HG03045 (cell line): Measurements from ENCODE around the gene CKLF.
"Not testable (repeated sequence)": the region's sequence is repeated elsewhere in the genome, so short reads cannot be mapped to it uniquely, and the experiment has no call there.

ENCODE experiments used
- ATAC-seq: cut with Tn5 transposase; IDR thresholded peaks from one replicate; pipeline ENCODE4 v1.9.1; 2021; ENCODE audit warnings: mild to moderate bottlenecking, moderate library complexity; ENCODE audit not compliant: unreplicated experiment

The CKLF gene

DNA sequence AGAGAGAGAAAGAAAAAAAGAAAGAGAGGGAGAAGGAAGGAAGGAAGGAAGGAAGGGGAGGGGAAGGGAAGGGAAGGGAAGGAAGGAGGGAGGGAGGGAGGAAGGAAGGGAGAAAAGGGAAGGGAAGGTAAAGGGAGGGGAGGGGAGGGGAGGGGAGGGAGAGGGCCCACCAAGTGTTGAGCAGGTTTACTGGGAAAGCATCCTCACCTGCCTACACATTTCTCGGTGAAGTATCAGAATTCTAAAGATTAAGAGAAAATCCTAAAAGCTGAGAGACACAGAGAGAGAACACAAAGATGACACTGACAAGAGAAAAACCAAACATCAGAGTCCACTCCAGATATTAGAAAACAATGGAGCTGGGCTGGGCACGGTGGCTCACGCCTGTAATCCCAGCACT lies 39.9 kb downstream of the CKLF start:
- no peak for ATAC-seq

DNA sequence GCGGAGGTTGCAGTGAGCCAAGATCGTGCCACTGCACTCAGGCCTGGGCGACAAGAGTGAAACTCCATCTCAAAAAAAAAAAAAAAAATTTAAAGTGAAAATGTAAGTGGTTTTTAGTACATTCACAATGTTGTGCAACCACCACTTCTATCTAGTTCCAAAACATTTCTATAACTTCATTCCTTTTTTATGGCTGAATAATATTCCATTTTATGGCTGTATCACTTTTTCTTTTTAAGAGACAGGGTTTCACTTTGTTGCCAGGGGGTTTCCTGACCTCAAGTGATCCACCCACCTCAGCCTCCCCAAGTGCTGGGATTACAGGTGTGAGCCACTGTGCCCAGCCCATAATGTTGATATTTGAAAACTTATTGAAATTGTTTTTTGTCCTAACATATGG lies 40.4 kb downstream of the CKLF start:
- no peak for ATAC-seq

DNA sequence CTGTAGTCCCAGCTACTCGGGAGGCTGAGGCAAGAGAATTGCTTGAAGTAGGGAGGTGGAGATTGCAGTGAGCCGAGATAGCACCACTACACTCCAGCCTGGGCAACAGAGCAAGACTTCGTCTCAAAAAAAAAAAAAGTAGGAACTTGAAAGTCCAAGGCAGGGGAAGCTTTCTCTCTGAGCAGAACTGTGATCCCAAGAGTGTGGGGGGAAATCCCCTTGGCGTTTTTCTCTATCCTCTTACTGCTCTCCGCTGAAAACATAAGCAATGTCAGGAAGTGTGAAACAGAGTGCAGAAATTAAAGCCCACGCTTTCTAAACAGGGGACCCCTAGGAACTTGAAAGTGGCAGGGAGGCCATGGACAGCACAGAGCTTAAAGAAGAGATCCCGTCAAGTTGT lies 42.4 kb downstream of the CKLF start:
- ATAC-seq = no peak

DNA sequence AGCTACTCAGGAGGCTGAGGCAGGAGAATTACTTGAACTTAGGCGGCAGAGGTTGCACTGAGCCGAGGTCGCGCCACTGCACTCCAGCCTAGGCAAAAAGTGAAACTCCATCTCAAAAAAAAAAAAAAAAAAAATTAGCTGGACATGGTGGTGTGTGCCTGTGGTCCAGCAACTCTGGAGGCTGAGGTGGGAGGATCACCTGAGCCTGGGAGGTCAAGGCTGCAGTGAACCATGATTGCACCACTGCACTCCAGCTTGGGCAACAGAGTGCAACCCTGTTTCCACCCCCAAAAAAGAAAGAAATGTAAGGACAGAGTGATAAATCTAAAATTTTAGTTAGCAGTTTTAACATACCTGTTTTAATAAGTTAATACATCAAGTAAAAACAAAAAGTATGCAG lies 44.2 kb downstream of the CKLF start:
- not testable (repeated sequence) for ATAC-seq

DNA sequence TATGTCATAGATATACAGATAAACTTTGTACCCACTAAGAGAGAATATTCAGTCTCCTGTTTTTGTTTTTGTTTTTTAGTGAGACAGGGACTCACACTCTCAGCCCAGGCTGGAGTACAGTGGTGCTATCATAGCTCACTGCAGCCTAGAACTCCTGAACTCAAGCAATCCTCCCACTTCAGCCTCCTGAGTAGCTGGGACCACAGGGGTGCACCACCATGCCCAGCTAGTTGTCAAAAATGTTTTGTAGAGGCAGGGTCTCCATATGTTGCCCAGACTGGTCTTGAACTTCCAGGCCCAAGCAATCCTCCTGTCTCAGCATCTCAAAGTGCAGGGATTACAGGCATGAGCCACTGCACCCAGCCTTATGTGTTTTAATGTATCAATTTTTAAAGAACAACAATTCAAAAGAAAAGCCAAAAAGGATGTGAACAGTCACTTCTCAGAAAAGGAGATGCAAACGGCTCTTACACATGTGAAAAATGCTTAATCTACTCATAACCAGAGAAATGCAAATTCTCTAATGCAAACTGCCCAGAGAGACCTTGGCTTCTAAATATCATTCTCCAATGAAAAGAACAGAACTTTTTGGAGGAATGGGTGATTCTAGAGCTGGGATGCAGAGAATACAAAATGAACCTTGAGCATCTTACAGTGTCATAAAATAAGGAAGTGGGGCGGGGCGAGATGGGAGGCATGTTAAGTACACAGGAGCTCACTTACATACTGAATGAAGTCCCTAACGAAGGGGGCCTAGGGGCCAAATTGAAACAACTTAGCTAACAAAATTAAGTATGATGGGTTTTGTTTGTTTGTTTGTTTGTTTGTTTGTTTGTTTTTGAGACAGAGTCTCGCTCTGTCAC lies 44.8 kb downstream of the CKLF start:
- ATAC-seq = no peak

DNA sequence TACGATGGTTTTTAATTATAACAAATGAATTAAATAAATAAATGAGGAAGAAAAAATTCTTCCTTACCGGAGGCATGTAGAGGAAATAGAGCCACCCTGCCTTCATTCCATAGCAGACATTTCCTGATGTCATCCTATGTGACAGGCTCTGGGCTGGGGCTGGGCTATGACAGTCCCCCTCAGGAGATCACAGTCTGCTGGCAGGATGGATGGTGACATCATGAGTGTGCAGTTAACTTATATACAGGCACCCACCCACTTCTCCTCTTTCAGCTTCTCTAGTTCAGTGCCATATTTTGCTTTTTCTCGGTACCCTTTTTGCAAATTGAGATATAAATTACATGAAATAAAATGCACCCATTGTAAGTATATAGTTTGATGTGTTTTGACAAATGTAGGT lies 45.7 kb downstream of the CKLF start:
- no peak for ATAC-seq

DNA sequence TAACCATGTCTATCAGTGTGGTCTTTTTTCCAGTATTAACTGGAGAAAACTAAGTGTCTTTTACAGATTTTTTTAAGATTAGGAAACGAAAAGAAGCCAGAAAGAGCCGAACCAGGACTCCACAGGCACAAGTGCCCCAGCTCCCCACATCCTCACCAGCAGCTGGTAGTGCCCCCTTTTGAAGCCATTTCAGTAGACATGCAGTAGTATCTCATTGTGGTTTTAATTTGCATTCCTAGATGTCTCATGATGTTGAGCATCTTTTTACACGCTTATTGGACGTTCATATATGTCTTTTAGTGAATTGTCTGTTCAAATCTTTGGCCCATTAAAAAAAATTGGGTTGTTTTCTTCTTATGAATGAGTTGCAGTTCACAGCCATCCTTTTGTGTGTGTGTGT lies 47.4 kb downstream of the CKLF start:
- no peak for ATAC-seq

DNA sequence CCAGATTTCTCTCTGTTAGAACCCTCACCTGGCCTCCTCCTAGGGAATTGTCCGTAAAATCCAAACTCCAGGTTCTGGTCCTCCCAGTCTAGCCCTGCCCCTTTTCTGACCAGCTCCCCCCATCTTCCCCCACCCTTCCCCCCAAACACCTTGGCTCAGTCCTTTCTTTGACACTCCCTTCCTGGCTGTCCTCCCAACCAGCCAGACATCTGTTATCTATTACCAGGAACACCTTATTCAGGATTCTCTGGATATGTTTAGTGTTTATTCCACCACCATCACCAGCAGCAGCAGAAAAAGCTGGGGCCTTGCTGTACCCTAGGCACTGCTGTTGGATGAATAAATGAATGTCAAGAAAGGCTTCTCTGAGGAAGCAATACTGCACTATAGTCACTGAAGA lies 48.1 kb downstream of the CKLF start:
- no peak for ATAC-seq

DNA sequence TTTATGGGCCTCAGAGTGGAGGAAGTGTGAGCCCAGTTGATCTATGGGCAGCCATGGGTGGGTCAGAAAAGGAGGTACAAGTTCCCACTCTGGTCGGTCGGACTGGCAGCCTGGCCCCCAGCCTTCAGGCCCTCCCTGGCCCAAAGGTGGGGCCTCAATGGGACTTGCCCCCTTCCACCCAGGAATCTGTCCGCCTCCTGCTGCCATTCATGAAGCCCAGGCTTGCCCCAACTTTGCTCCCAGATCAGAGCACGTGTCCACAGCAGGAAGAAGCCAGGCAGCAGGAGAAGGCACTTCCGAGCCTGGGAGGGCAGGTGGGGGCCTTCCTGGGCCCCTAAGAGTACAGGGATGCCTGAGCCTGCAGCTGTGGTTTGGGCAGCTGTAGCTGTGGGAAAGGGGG lies 49.1 kb downstream of the CKLF start:
- ATAC-seq = no peak

DNA sequence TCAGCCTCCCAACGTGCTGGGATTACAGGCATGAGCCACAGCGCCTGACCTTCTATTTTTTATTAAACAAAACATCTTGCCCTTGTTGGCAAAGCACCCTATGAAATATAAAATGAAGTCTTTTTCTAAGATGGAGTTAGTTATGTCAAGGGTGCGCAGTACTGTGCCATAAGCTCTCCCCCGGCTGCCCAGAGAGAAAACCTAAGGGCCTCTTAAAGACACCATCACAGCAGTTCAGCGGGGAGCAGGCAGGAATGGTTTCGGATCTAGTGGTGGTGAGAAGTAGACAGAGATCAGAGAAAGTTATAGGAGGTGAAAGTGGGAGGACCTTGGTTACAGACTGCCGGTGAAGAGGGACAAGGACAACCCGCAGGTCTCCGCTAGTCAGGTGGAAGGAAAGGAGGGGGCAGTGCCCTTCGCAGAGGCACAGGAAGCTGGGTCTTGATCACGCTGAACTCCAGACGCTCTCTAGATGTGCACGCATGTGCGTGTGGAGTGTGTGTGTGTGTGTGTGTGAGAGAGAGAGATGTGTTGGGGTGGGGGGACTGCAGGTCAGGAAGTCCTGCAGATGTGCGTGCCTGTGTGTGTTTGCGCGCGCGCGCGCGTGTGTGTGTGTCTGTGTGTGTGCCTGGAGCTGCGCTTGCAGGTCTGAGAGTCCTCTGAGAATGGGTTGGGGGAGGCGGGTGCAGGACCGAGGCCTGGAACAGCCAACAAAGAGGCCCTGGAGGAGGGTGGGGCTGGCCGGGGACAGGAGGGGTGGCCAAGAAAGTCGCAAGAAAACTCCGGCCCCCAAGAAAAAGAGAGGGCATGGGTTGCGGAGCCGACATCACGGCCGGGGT lies 51.4 kb downstream of the CKLF start:
- ATAC-seq = no peak

DNA sequence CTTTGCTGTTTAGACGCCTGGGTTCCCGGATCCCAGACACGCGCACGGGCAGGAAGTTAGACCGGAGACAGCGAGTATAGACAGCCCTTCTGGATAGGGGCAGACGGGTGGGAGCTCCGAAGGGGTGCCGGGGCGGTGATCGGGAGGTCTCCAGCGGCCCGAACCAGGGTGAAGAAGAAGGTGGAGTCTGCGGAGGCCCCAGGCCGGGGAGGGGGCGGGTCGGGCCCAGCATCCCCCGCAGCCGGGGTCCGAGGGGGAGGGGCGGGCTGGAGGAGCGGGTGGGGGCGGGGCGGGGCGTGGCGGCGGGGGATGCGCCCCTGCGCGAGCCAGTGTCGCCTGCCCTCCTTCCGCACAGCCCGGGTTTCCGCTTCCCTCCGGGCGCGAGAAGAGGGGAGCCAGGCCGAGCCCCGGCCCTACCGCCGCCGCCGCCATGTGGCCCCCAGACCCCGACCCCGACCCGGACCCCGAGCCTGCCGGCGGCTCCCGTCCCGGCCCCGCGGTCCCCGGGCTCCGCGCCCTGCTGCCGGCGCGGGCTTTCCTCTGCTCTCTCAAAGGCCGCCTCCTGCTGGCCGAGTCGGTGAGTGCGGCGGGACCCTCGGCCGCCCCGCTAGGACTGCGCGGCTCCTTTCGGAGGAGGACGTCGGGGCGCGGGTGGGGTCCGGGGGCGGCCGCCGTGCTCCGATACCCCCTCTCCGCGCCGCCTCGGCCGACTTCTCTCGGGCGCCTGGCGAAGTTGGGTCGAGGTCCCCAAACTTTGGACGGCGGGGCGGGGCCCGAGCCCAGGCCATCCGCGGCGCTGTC lies 52.2 kb downstream of the CKLF start, which contains the start of gene CMTM3:
CMTM3 (plus strand) TSS at position 329 of the 801 bp plus-strand sequence; CDS start at position 431, 102 bp downstream.
- peak; percentile 64 for ATAC-seq

DNA sequence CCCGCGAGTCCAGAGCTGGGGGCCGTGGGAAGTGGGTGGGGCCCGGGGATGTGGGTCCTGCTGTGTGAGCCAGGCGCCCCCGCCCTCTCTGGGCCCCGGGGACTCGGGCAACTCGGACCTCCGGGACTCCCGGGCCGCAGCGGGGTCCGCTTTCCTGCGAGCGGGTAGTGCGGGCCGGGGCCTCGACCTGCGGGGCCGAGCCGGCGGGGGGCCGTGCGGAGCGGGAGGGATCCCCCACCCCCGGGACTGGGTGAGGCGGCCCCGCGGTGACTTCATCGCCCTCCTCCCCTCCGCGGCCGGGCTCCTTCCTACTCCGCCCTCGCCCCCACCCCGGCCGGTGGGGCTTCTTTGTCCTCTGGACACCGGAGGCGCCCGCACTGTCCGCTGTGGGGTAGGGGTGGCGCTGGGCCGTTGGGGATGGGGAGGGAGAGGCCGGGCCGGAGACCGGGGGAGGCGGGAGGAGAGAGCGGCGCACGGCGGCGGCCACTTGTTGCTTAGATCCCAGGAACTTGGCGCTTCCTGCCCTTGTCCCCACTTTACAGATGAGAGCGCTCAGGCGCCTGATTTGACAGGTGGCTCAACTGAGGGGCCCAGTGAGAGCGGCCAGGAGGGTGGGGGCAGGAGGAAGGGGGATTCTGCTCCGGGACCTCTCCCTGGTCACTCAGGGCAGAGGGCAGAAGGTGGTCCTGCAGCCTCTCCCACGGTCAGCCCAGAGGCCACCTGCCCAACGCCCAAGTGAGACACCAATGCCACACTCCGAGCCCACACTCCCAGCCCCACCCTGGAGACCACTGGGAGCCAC lies 53.0 kb downstream of the CKLF start:
- peak; percentile 14 for ATAC-seq

DNA sequence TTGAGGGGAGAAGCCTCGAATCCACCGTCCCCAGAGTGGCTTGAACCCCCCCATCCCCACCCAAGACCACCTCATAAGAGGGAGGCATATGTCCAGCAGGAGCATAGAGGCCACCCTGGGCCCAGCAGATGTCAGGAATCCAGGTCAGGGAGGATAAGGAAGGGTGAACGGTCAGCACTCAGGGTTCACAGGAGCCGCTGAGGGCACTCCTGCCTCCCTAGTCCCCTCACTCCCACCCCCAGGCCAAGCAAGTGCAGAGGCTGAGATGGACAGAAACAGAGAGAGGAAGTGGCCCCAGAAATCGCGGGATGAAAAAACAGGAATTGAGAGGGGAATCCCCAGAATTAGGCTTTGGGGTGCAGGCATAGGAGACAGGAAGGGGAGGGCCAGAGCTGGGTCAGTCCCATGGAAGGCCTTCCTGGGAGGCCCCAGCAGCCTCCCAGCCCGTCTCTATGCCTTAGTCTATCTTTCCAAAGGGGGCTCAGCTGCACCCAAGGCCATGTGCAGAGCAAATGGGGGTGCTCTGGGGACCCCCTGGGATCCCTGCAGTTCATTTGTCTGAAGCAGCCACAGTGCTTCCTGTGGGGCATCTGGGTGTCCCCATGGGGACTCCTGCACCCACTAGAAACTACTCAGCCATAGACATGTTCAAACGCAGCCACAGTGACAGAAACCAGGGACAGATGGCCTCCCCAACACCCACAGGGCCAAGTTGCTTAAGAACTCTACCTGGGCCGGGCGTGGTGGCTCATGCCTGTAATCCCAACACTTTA lies 53.8 kb downstream of the CKLF start:
- peak; percentile 37 for ATAC-seq

DNA sequence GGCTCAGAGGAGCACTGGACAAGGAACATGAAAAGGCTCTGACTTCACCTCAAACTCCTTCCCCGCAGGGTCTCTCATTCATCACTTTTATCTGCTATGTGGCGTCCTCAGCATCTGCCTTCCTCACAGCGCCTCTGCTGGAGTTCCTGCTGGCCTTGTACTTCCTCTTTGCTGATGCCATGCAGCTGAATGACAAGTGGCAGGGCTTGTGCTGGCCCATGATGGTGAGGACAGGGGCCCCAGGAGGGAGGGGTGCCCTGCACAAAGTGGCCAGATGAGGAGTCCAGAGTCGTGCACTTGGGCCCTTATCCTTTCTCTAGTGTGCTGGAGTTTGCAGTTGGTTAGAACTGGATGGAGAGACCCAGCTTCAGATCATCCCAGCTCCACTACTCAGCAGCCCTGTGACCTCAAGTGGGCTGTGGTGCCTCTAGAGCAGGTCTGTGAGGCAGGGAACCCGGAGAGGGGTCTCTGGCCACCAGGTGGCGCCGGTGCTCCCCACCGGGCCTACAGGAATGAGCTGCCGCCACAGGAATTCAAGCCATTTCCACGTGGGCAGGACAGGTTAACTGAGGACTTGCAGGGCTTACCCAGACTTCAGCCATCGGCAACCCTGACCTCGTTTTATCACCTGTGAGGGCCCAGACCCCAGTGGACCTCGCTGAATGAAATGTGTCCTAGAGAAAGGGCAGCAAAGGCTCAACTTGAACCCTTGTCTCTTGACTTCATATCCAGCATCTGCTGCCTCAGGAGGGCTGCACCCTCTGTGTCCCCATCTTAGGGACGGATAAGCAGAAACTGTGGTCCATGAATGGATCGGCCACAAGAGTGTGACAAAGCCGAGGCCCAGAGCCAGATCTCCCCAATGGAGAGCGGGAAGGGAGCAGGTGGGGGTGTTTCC lies 56.1 kb downstream of the CKLF start:
- no peak for ATAC-seq

DNA sequence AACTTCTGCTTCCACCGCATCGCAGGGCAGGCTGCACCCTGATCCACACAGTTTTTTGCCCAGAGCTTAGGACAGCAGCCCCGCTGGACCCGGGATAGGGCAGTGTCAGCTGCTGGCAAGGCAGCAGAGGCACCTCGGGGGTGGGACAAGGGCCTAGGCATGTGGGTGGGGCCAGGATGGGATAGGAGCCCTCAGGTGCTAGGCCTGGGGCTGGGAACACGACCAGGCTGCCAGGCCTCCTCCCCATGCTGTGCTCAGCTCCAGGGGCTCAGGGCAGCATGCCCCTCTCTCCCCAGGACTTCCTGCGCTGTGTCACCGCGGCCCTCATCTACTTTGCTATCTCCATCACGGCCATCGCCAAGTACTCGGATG lies 56.7 kb downstream of the CKLF start:
- ATAC-seq = no peak

DNA sequence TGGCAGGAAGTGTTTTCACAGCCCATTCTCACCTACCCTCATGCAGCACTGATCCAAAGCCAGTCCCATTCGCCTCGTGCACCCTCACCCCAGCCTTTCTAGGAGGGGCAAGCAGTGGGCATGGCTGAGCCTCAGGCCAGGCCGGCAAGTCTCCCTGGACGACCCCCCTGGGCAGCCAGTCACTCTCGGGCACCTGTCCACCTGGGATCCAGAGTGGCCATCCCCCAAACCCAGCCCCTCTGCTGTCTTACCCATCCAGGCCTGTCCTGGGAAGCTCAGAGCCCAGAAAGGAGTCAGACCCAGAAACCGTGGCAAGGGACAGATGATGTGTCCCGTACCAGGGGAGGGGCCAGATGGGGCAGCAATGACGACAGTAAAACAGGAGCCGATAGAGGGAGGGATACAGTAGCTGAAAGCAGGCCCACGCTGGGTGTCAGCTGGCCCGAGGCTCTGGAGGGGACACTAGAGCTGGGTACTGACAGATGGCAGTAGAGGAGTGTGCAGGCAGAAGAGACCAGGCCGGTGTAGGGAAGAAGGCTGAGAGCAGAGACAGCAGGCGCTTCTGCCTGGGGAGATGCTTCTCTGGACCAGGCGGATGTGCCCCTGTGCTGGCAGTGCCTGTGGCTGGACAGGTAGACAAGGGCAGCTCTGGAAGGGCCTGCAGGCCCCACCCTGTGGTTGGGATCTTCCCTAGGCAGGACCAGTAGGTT lies 57.9 kb downstream of the CKLF start:
- ATAC-seq = no peak

DNA sequence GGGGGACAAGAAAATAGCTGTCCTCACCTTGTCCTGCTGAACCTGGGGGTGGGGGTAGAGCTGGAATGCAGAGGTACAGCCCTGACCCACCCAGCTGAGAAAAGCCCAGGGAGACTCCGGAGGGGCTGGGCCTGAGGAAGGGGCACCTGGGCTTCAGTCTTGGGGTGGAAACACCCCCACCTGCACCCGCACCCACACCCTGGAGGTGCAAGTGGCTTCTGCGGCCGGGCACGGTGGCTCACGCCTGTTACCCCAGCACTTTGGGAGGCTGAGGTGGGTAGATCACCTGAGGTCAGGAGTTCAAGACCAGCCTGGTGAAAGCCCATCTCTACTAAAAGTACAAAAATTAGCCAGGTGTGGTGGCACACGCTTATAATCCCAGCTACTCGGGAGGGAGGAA lies 59.5 kb downstream of the CKLF start:
- not testable (repeated sequence) for ATAC-seq

DNA sequence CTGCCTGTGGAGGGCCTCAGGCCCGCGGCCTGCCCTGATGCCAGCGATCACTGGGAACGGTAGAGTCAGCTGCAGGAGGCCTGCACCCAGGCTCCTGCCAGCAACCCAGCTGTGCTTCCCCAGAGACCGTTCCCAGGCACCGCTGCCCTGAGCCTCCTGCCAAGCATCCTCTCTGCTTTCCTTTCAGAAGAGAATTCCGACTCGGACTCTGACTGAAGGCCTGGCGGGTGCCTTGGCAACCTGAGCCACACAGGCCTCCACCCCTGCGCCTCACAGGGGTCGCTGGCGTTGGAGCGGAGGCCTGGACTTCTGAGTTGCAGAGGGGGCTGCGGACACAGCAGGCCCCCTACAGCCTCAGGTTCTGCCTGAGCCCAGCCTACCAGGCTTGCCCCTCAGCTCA lies 60.0 kb downstream of the CKLF start:
- ATAC-seq = no peak
